Epidermal melanocyte (primary cell): ENCODE data around the gene DNAJC4.

Source experiments
- DNase-seq: peaks from one replicate; pipeline ENCODE4 v3.0.0; 2011; ENCODE audit warnings: low spot score; ENCODE audit not compliant: insufficient read length

DNAJC4 gene

GRCh38 chr11:64208086-64208795 lies 22.1 kb upstream of the DNAJC4 start:
- DNase-seq = no peak

- no peak for DNase-seq
Measured at GRCh38 chr11:64208796-64209562, 21.4 kb upstream of the DNAJC4 start.

GRCh38 chr11:64209563-64209843 lies 20.8 kb upstream of the DNAJC4 start:
- no peak for DNase-seq

DNA sequence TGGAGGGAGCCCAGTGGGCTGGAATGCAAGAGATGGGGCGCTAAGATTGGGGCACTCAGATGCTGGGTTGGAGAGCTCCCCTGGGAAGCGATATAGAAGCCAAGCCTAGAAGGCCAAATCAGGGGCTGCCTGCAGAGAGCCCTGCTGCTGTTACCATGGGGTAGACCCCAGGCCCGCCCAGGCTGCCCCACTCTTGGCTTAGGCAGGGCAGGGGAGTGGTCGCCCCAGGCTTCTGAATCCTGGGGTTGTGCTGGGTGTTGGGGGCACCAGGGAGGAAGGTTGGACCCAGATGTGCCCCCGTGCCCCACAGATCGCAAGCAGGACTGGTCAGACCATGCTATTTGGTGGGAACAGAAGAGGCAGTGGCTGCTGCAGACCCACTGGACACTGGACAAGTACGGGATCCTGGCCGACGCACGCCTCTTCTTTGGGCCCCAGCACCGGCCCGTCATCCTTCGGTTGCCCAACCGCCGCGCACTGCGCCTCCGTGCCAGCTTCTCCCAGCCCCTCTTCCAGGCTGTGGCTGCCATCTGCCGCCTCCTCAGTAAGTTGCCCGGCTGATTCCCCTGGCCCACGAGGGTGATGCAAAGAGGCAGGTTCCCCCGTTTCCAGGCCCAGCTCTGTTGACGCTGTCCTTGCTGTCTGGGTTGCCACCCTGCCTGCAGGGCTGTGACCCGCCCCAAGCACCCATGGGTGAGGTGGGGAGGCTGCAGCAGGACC lies 19.9 kb upstream of the DNAJC4 start:
- DNase-seq = no peak

DNA sequence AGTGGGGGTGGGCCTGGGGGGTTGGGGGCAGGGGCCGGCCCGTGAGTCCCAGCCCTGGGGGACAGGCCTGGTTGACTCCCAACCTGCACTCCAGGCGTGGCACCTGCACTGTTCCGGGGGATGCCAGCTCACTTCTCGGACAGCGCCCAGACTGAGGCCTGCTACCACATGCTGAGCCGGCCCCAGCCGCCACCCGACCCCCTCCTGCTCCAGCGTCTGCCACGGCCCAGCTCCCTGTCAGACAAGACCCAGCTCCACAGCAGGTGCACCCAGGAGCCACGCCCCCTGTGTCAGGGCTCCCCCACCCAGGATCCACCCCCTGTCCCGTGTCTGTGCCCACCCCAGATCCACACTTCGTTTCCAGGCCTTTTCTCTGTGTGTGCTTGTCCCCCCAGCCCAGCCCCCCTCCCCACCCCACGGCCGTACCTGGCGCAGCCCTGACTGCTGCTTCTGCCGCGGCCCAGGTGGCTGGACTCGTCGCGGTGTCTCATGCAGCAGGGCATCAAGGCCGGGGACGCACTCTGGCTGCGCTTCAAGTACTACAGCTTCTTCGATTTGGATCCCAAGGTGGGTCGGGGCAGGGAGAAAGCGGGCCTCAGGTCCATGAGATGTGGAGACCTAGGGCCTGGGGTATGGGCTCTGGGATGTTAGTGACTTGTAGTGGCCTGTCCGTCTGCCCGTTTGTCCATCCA lies 19.0 kb upstream of the DNAJC4 start:
- no peak for DNase-seq

DNA sequence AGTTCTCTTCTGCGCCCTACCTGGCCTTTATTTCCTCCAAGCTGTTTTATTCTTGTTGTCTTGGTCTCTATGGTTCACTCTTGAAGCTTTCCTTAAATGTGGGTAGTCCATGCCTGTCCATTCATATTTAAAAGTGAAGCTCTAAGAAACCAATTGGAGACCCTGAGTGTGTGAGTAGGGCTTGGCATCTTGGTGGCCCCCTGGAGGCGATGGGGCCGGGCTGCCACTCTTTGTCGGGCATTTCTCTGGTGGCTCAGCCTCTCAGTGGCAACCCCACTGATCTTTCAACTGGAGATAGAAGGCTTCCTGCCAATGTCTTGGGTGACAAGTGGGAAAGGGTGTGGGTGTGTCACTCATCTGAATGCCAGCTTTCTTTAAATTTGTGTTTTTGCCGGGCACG lies 13.5 kb upstream of the DNAJC4 start:
- no peak for DNase-seq

DNA sequence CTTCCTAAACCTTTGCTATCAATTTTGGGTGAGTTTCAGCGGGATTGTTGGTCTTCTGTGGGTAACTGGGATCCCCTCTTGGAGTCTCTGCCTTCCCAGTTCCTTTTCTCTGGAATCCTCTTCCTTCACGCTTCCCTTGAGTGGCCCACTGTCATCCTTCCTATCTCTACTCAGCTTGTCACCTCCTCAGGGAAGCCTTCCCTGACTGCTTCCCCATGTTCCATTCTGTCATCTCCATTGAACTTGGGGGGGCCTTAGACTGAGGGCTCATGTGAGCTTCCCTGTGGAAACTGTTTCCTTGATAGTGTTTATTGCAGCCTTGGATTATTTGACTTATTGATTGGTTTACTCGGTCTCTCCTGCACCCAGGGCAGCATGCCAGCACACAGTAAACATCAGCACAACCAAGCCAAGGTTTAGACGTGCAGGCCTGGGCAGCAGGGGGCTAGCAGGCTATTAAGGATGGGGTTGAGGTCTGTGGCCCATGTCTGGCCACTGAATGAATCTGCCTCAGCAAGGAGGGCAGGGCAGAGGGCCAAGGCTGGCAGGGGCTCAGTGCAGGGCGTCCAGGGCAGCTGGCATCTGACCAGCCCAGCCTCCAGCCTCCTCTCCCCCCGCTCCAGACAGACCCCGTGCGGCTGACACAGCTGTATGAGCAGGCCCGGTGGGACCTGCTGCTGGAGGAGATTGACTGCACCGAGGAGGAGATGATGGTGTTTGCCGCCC lies 11.6 kb upstream of the DNAJC4 start:
- DNase-seq = no peak

DNA sequence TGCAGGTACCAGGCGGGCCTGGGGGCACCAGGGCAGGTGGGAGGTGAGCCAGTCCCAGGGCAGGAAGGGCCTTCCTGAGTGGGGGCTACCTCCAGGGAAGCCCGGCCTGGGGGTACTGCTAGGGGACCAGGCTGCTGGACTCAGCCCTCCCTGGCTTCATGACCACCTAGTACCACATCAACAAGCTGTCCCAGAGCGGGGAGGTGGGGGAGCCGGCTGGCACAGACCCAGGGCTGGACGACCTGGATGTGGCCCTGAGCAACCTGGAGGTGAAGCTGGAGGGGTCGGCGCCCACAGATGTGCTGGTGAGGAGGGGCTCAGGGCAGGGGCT lies 11.0 kb upstream of the DNAJC4 start:
- no peak for DNase-seq

DNA sequence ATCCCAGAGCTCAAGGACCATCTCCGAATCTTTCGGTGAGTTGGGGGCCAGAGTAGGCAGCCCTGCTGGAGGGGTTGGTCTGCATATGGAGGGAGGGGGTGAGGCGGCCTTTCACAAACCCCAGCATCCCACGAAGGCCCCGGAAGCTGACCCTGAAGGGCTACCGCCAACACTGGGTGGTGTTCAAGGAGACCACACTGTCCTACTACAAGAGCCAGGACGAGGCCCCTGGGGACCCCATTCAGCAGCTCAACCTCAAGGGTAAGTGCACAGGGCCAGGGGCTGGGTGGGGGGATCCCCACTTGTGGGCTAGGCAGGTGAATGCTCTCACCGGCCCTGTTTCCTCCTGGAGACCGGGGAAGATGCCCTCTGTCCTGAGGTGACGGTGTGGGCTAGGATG lies 10.6 kb upstream of the DNAJC4 start:
- no peak for DNase-seq

DNA sequence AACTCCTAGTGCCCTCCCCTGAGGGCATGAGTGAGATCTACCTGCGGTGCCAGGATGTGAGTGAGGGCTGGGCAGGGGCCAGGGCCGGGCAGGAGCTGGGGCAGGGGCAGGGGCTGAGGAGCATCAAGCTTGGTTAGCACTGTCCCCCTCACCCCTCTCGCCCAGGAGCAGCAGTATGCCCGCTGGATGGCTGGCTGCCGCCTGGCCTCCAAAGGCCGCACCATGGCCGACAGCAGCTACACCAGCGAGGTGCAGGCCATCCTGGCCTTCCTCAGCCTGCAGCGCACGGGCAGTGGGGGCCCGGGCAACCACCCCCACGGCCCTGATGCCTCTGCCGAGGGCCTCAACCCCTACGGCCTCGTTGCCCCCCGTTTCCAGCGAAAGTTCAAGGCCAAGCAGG lies 10.1 kb upstream of the DNAJC4 start:
- no peak for DNase-seq

DNA sequence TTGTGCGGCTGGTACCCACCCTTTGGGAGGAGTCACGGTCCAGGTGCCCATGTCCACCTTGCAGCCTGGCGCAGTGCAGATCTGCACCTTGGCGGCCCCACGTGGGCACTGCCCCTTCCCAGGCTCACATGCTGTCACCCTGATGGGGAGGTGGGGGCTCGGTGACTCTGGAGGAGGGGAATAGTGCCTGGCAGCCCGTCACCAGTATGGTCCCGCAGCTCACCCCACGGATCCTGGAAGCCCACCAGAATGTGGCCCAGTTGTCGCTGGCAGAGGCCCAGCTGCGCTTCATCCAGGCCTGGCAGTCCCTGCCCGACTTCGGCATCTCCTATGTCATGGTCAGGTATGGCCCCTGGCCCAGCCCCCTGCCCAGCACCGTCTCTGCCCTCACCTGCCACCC lies 9.6 kb upstream of the DNAJC4 start:
- DNase-seq = no peak

- no peak for DNase-seq
Measured at GRCh38 chr11:64222651-64223000, 7.7 kb upstream of the DNAJC4 start.

GRCh38 chr11:64223001-64223651 lies 7.2 kb upstream of the DNAJC4 start:
- DNase-seq = no peak

DNA sequence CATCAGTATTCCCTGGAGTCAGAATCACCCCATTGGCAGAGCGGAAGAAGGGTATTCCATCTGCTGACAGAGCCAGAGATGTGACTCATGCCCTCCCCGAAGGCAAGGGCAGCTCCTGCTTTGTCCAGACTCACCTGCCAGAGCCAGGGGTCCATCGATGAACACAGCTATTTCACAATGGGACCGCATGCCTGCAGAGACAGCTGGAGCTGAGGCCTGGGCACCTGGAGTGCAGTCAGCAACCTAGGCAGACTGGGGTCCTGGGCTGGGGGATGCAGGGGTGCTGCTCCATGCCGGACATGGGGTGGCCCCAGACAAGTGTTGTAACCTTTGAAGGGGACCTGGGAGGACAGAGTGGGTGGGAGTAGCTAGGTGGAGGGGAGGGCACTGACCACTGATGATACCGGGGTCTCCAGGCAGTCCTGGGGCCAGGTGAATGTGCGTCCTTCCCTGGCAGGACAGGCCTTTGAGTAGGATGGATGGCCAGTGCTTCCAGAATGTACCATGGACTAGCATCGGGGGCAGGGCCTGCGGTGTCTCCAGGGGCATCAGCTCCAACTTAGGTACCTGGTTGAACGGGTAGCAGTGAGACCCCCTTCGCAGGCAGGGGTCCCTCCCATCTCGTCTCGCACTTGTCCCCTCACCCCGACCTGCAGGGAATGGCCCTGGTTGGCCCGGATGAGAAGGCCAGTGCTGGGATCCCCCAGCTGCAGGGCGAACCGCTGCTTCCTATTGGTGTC lies 6.0 kb upstream of the DNAJC4 start:
- no peak for DNase-seq

DNA sequence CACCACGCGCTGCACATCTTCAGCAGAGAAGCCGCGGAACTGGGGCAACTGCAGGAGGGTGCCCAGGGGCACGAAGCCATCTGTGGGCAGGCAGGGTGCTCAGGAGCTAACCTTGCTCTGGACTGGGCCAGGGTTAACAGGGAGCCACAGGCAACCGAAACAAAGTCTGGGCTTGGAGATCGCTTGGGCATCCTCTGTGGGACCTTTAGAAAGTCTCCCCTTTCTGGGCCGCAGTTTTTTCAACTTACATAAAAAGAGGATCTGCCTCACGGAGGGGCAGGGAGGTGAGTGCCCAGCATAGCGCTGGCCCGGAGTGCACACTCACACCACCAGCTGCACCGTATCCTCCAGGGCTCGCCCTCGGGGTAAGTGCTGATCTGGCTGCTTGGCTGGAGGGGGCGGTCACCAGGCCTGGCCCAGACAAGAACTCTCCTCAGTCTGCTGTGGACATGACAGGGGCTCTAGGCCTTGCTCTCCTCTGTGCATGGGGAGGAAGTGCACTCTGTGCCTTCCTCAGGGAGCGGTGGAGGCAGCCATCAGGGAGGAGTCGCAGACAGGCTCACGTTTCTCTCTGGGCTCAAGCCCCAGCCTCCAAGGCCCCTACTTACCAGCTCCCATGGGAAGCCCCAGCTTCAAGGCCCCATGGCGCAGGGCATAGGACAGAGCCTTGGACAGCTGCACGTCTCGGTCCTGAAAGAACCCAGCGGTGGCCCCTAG lies 5.3 kb upstream of the DNAJC4 start:
- no peak for DNase-seq

DNA sequence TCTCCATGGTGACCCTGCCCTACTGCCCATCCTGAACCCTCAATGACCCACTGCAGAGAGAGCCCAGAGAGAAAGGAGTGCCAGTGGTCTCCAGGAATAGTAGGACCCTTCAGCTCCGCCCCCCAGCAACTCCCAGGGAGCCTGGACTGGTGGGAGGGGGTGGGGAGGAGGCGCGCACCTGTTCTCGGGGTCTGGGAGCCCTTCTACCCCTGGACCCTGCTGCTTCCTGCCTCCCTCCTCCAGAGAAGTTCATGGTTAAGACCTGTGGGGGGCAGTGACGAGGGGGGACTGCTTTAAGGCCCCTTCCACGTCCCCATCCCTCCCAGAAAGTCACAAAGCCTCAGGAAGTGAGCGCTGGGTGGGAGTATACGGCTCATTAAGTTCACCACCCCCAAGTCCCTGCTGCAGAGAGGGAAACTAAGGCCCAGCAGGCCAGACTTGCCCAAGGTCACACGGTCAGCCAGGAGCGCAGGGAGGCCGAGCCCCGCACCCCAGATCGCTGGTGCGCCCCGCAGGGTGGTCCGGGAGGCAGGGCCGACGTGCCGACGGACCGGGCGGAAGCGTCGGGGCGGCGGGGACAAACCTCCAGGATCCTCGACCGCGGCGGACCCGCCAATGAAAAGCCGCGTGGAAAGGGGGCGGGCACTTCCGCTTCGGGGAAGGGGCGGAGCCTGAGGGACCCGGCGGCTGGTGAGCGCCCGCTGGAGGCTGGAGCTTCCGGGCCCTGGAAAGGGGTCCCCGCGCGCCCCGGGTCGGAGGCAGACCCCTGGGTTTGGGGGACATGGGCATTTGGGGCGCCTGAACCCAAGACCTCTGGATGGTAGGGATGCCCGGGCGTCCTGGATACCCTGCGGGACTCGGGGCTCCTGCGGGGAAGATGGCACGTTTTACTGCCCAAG lies 4.5 kb upstream of the DNAJC4 start, which contains the start of the genes NUDT22 and TRPT1:
Gene NUDT22 (plus strand): TSS at position 667 of the 899 bp plus-strand sequence. CDS start 379 bp downstream, outside the sequence.
Gene TRPT1 (minus strand): TSS at position 579 of the 899 bp plus-strand sequence. CDS start 326 bp downstream, at position 253.
- peak; percentile 94 for DNase-seq

DNA sequence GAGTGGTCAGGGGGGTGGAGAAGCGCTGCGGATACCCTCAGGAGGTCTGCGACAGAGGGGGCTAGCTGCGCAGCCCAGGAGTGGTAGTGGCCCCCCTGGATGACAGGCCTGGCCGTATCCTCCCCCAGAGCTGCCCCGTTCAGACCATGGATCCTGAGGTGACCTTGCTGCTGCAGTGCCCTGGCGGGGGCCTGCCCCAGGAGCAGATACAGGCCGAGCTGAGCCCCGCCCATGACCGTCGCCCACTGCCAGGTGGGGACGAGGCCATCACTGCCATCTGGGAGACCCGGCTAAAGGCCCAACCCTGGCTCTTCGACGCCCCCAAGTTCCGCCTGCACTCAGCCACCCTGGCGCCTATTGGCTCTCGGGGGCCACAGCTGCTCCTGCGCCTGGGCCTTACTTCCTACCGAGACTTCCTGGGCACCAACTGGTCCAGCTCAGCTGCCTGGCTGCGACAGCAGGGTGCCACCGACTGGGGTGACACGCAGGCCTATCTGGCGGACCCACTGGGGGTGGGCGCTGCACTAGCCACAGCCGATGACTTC lies 3.8 kb upstream of the DNAJC4 start:
- no peak for DNase-seq

- DNase-seq = no peak
Measured at GRCh38 chr11:64227405-64227956, 2.9 kb upstream of the DNAJC4 start.
